HG03175 (cell line): ENCODE data around the gene HLA-B.

Source experiments
- ATAC-seq: cut with Tn5 transposase; IDR thresholded peaks from one replicate; pipeline ENCODE4 v1.9.1; 2021; ENCODE audit warnings: mild to moderate bottlenecking, moderate library complexity; ENCODE audit not compliant: unreplicated experiment

HLA-B gene

GRCh38 chr6:31353384-31353945 lies 3.5 kb downstream of the HLA-B start:
- no peak for ATAC-seq

DNA sequence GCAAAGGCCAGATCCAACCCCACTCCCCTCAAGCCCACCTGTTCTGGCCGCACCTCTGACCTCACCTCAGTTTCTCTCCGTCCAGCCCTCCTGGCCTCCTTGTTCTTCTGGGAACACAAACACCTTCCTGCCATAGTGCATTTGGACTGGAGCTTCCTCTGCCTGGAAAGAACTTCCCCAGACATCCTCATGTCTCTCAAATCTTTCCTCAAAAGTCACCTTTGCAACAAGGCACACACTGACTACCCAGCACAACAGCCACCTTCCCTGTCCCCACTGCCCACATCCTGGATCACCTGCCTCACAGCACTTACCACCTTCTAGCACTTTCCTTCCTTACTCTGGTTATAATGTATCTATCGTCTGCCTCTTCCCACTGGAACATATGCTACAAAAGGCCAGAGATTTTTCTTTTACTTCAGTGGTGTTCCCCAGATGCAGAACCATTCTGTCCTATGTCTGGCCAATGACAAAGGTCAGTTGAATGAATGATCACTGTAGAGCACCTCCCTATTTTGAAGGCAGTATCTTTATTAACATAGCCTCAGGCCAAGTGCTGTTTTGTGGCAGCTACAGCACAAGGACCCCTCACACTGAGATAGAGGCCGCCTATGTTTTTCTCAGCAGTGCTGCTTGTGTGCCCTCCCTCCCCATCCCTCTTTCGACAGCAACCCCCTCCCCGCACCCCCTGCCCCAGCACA lies 4.1 kb downstream of the HLA-B start:
- ATAC-seq: no peak

GRCh38 chr6:31352310-31352682 lies 4.7 kb downstream of the HLA-B start:
- no peak for ATAC-seq

DNA sequence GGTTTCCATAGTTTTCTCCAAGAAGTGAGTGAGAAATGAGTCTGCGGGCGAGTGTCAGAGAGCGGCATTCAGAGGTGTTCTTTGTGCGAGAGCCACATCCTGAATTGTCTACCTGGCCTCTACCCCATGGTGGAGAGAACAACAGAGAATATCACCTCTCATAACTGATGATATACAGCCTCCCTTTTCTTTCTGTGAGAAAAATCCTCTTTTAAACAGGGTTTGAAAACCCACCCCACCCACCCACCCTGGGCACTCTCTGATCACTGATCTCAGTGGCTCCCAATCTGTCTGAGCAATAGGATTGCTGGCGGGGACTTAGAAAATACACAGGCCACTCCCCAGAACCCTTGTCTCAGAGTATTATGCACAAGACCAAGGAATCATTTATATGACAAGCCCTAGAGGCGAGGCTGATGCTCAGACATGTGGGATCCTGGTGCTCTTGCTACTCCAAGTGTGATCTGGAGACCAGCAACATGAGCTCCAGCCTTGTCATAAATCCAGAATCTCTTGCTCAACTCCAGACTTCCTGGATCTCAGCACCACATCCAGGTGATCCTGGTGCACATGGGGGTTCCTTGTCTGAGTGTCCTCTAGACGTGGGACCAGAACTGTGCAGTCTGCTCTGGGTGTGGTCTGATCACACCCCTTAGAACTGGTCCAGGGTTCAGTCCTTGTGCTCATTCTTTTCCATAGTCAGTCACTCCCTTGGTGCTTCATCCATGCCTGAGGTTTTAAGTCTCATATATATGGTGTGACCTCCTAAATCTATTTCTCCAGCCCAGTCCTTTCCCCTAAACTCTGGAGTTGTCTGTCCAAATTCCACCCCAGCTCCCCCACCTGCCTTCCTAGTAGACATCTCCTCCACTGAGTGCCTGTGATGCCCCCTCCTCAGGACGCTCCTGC lies 5.3 kb downstream of the HLA-B start:
- ATAC-seq: no peak

- ATAC-seq: no peak
These were observed 6.0 kb downstream of the HLA-B start for GRCh38 chr6:31351033-31351380.

- no peak for ATAC-seq
These were observed 6.6 kb downstream of the HLA-B start for GRCh38 chr6:31350196-31351032.

- no peak for ATAC-seq
These were observed 7.7 kb downstream of the HLA-B start for GRCh38 chr6:31349301-31349700.

GRCh38 chr6:31345026-31345730 lies 11.8 kb downstream of the HLA-B start:
- ATAC-seq: no peak

DNA sequence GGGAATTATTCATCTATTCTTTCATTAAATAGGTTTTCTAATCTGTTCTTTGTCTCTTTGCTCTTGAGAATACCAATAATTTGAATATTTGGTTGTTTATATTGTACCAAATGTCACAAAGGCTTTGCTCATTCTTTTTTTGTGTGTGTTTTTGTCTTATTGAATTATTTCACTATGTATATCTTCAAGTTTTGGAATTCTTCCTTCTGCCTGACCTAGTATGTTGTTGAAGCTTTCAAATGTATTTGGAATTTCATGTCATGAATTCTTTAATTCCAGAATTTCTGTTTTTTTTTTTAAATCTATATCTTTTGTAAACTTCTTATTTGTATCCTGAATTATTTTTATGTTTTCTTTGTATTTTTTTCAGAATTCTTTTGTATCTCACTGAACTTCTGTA lies 16.8 kb downstream of the HLA-B start:
- no peak for ATAC-seq

GRCh38 chr6:31339210-31339609 lies 17.8 kb downstream of the HLA-B start:
- ATAC-seq: no peak

DNA sequence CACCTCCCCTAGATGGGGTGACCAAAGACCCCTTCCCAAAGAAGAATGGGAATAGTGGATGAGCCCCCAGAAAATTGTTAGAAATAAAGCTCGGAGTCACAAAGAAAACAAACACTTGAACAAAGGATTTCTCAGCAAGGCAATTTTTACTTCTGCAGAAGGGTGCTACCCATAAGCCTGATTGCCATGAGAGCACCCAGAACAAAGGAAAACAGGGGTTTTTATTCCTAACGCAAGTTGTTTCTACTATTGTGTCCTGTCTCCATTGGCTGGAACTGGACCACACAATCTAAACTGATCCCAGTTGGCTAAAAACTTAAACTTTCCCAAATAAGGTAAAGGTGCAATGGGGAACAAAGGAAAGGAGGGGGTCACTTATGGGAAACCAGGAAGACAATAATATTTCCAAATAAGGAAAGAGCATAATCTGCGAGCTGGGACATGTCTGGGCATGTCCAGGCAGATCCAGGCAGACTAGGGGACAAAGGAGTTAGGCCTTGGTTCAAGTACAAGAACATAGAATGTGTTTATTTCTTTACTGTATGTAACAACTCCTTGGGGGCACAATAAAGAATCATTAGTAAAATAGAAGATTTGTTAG lies 20.0 kb downstream of the HLA-B start:
- ATAC-seq: no peak

GRCh38 chr6:31332637-31333602 lies 24.1 kb downstream of the HLA-B start:
- no peak for ATAC-seq

- ATAC-seq: no peak
These were observed 28.5 kb downstream of the HLA-B start for GRCh38 chr6:31328355-31328960.

DNA sequence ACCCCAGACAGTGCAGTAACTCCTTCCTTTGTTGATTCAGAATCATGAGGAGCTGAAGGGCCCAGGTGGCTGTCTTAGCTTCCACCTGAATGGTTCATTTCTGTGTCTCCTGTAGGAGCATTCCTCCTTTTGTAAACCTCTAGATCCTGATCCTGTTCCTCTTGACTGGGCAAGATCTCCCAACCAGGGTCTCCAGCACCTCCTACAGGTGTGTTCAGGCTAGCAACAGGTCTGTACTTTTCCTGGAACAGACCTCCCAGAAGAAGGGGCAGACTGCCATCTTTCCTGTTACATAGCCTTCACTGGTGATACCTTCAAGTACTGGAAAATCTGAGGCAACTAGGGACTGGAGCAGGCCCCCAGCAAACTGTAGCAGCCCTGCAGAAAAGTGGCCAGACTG lies 35.2 kb downstream of the HLA-B start:
- no peak for ATAC-seq

- ATAC-seq: no peak
These were observed 35.8 kb downstream of the HLA-B start for GRCh38 chr6:31321005-31321707.

GRCh38 chr6:31317036-31317435 lies 39.9 kb downstream of the HLA-B start:
- ATAC-seq: no peak

- ATAC-seq: no peak
These were observed 47.3 kb downstream of the HLA-B start for GRCh38 chr6:31309641-31310040.

DNA sequence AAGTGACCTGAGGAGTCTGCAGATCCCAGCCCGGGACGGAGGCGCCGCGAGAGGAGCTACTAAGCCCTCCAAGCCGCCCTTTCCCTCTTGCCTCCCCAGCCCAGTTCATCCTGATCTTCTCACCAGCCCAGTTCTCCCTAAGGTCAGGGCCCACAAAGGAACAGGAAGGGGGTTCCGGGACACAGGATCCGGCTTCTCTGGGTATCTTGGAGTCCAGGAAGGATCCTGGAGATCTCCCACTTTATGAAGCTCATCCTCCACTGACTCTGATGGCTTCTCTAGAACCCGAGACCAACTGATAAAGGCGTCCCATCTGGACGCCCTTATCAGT lies 48.2 kb downstream of the HLA-B start:
- ATAC-seq: no peak
